Hepatocyte (in vitro differentiated cells): Measurements from ENCODE around the gene RNF180.

Source experiments
- CTCF ChIP-seq: fragments of 200-600 bp; sonication (generic); IDR thresholded peaks from 2 replicates; pipeline ENCODE4 v1.5.1; 2016; ENCODE audit warnings: antibody characterized with exemption, mild to moderate bottlenecking; ENCODE audit not compliant: poor library complexity
- EZH2phosphoT487 ChIP-seq: fragments of 200-600 bp; sonication (generic); IDR thresholded peaks from one replicate; pipeline ENCODE4 v1.6.1; 2018; ENCODE audit warnings: antibody characterized with exemption, mild to moderate bottlenecking, low read depth, moderate library complexity; ENCODE audit not compliant: unreplicated experiment, severe bottlenecking

GRCh38 chr5:64344501-64344900 is 178.9 kb downstream of the RNF180 start:
- TF ChIP-seq EZH2phosphoT487 (no peak), CTCF (no peak)
